PC-9 (cell line): ENCODE results near the gene PCED1A.

Source experiments
- EZH2 ChIP-seq: fragments of 200-600 bp; sonication (generic); IDR thresholded peaks from 2 replicates; pipeline ENCODE4 v1.8.0; 2017; ENCODE audit warnings: antibody characterized with exemption, low read depth
- TF ChIP-seq, protein P1 (sequence below): fragments of 200-600 bp; sonication (generic); conservative IDR thresholded peaks from 2 replicates; pipeline ENCODE4 v1.6.1; 2017; ENCODE audit warnings: mixed run types, antibody characterized with exemption, mild to moderate bottlenecking, moderate library complexity

DNA sequence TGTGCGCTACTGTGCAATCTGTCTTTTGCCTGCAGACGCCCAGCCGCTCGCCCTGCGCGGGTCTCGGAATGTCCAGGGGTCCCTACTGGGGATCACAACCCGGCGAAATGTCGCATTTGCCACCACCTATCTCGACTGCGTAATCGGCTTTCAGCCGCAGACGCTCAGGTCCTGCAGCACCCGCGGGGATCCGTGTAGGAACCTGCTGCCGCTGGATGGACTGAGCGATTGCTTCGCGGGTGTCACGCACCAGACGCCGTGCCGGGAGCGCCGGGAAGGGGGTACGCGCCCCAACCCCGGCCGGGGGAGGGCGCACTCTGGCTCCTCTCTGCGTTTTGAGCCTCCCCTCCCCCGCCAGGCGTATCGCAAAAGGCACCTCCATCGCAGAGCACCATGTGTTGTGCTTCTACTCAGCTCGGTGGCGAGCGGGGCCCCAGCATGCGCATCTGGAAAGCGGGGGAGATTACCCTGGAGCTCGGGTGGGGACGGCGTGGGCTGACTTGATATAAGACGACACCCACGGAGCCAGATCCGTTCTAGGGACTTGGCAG, 32.1 kb upstream of the PCED1A start:
- TF ChIP-seq EZH2, result no peak
- TF ChIP-seq, protein P1, sequence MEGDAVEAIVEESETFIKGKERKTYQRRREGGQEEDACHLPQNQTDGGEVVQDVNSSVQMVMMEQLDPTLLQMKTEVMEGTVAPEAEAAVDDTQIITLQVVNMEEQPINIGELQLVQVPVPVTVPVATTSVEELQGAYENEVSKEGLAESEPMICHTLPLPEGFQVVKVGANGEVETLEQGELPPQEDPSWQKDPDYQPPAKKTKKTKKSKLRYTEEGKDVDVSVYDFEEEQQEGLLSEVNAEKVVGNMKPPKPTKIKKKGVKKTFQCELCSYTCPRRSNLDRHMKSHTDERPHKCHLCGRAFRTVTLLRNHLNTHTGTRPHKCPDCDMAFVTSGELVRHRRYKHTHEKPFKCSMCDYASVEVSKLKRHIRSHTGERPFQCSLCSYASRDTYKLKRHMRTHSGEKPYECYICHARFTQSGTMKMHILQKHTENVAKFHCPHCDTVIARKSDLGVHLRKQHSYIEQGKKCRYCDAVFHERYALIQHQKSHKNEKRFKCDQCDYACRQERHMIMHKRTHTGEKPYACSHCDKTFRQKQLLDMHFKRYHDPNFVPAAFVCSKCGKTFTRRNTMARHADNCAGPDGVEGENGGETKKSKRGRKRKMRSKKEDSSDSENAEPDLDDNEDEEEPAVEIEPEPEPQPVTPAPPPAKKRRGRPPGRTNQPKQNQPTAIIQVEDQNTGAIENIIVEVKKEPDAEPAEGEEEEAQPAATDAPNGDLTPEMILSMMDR, result peak; percentile 43; the same call in 1 of the 2 replicates
